GM23338 (cell line): ENCODE data around the gene CTNNA3. TPM values are rescaled to one million over a fixed set of nuclear protein-coding genes. Genes with fewer than 3 reads are reported as not detected.

Experiments used
- ATAC-seq: fragments of 200-7000 bp; cut with Tn5 transposase; 3 replicates; pipeline ENCODE4 v1.9.1; 2020
- DNase-seq: peaks from one replicate; pipeline ENCODE4 v3.0.0-alpha.2; 2015; ENCODE audit warnings: low spot score
- H2AFZ ChIP-seq: fragments of 200-600 bp; sonication (generic); 2 replicates; pipeline ENCODE4 v1.8.0; 2016; ENCODE audit warnings: antibody characterized with exemption, mild to moderate bottlenecking, moderate library complexity
- H3F3A ChIP-seq: fragments of 200-600 bp; sonication (generic); replicated peaks from 2 replicates; pipeline ENCODE4 v1.8.0; 2017; ENCODE audit warnings: antibody characterized with exemption, mixed run types, low read depth
- H3K27ac ChIP-seq: fragments of 200-600 bp; sonication (generic); 2 replicates; pipeline ENCODE4 v1.6.1; 2016; ENCODE audit warnings: low read depth
- H3K27me3 ChIP-seq: fragments of 200-600 bp; sonication (generic); 2 replicates; pipeline ENCODE4 v1.8.0; 2016; ENCODE audit warnings: mild to moderate bottlenecking, mixed run types, moderate library complexity; ENCODE audit not compliant: insufficient read depth
- H3K36me3 ChIP-seq: fragments of 200-600 bp; sonication (generic); 2 replicates; pipeline ENCODE4 v1.8.0; 2016; ENCODE audit warnings: mild to moderate bottlenecking; ENCODE audit not compliant: insufficient read depth
- H3K4me1 ChIP-seq: fragments of 200-600 bp; sonication (generic); 2 replicates; pipeline ENCODE4 v1.8.0; 2016; ENCODE audit warnings: mild to moderate bottlenecking, moderate library complexity; ENCODE audit not compliant: insufficient read depth
- H3K4me2 ChIP-seq: fragments of 200-600 bp; sonication (generic); 2 replicates; pipeline ENCODE4 v1.7.1; 2017; ENCODE audit warnings: mixed run types
- H3K4me3 ChIP-seq: fragments of 200-600 bp; sonication (generic); 2 replicates; pipeline ENCODE4 v1.6.1; 2016; ENCODE audit warnings: mixed run types
- H3K79me2 ChIP-seq: fragments of 200-600 bp; sonication (generic); replicated peaks from 2 replicates; pipeline ENCODE4 v1.8.0; 2017; ENCODE audit warnings: mild to moderate bottlenecking; ENCODE audit not compliant: insufficient read depth
- H3K9me2 ChIP-seq: fragments of 200-600 bp; sonication (generic); 2 replicates; pipeline ENCODE4 v1.8.0; 2017; ENCODE audit not compliant: insufficient read depth
- H4K20me1 ChIP-seq: fragments of 200-600 bp; sonication (generic); replicated peaks from 2 replicates; pipeline ENCODE4 v1.8.0; 2017; ENCODE audit warnings: mild to moderate bottlenecking; ENCODE audit not compliant: insufficient read depth
- H3K27ac Mint-ChIP-seq: 2 replicates; pipeline ENCODE4 v1.8.0; 2020; ENCODE audit warnings: inconsistent platforms, mild to moderate bottlenecking, moderate library complexity, mixed read lengths
- H3K27me3 Mint-ChIP-seq: 3 replicates; pipeline ENCODE4 v1.8.0; 2022; ENCODE audit warnings: low read depth, mild to moderate bottlenecking, moderate library complexity, mixed read lengths, inconsistent platforms; ENCODE audit not compliant: insufficient read depth, poor library complexity
- H3K36me3 Mint-ChIP-seq: 3 replicates; pipeline ENCODE4 v1.8.0; 2021; ENCODE audit warnings: low read depth, mild to moderate bottlenecking, inconsistent platforms, moderate library complexity, mixed read lengths
- H3K4me1 Mint-ChIP-seq: 3 replicates; pipeline ENCODE4 v1.8.0; 2020; ENCODE audit warnings: mild to moderate bottlenecking, inconsistent platforms, mixed read lengths
- H3K4me3 Mint-ChIP-seq: 3 replicates; pipeline ENCODE4 v1.8.0; 2021; ENCODE audit warnings: moderate library complexity, mild to moderate bottlenecking, inconsistent platforms, mixed read lengths
- H3K9me3 Mint-ChIP-seq: 3 replicates; pipeline ENCODE4 v1.8.0; 2020; ENCODE audit warnings: moderate library complexity, mild to moderate bottlenecking, inconsistent platforms, mixed read lengths
- CREB1 ChIP-seq: fragments of 250-450 bp; sonication (Bioruptor Pico); IDR thresholded peaks from 2 replicates; pipeline ENCODE4 v1.5.0; 2020; ENCODE audit warnings: low read depth, mild to moderate bottlenecking, moderate library complexity
- ETS1 ChIP-seq: IDR thresholded peaks from 2 replicates; pipeline ENCODE4 v1.6.1; 2016; ENCODE audit warnings: antibody characterized with exemption
- JUNB ChIP-seq: IDR thresholded peaks from one replicate; pipeline ENCODE4 v1.6.1; 2016; ENCODE audit warnings: antibody characterized with exemption; ENCODE audit not compliant: unreplicated experiment
- NANOG ChIP-seq: IDR thresholded peaks from 2 replicates; pipeline ENCODE4 v1.6.1; 2016; ENCODE audit warnings: antibody characterized with exemption, borderline replicate concordance
- ZNF462 ChIP-seq: fragments of 250-450 bp; sonication (Bioruptor Pico); IDR thresholded peaks from 2 replicates; pipeline ENCODE4 v1.5.0; 2020; ENCODE audit warnings: mild to moderate bottlenecking, moderate library complexity
- polyA plus RNA-seq: library from polyadenylated mRNA; unstranded; fragments of >200 nt; fragmentation: Nextera tagmentation; extraction: Ambion mirVana; gene quantifications from 2 replicates; pipeline ENCODE4 v1.2.1, GENCODE V29; 2016
- total RNA-seq: library from RNA; depleted of rRNA; stranded (reverse); fragments of >200 nt; shearing (Covaris generic); gene quantifications from 2 replicates; pipeline ENCODE4 v1.2.3, GENCODE V29; 2014

Gene CTNNA3
- total and polyA plus RNA-seq, 2 experiments from 2014 or later, result 0.71 to 3.3 TPM

- no peak for TF ChIP-seq ZNF462
Observed at GRCh38 chr10:66292456-66292855, 1403.5 kb downstream of the CTNNA3 start (continued).

GRCh38 chr10:66291133-66291532, 1404.9 kb downstream of the CTNNA3 start:
- no peaks in the 10 kb centered on the region for H3K27me3 Mint-ChIP-seq

More at GRCh38 chr10:66291133-66291532, 1404.9 kb downstream of the CTNNA3 start:
- no peaks in the 10 kb centered on the region for H4K20me1 ChIP-seq
- H3K4me3 ChIP-seq, result no peak overlapping the region
- H3K4me1 ChIP-seq, result no peaks in the 10 kb centered on the region
- no peaks in the 10 kb centered on the region for H3K79me2 ChIP-seq
- no peaks in the 10 kb centered on the region for H3K27me3 ChIP-seq
- H2AFZ ChIP-seq, result no peak overlapping the region
- no peak for TF ChIP-seq CREB1 (CRISPR knock-in tag)
- TF ChIP-seq ETS1, result no peak
- no peak for TF ChIP-seq NANOG
- no peak for TF ChIP-seq JUNB
- H3K36me3 Mint-ChIP-seq, result no peaks in the 10 kb centered on the region
- H3K9me2 ChIP-seq, result no peaks in the 10 kb centered on the region
- no peaks in the 10 kb centered on the region for H3F3A ChIP-seq
- H3K27ac Mint-ChIP-seq, result no peak overlapping the region
- no peaks in the 10 kb centered on the region for H3K36me3 ChIP-seq
- DNase-seq, result no peak
- no peak overlapping the region for H3K4me3 Mint-ChIP-seq
- H3K27ac ChIP-seq, result no peak overlapping the region
- H3K4me2 ChIP-seq, result no peak overlapping the region
- no peak for ATAC-seq
- no peaks in the 10 kb centered on the region for H3K4me1 Mint-ChIP-seq
- H3K9me3 Mint-ChIP-seq, result no peaks in the 10 kb centered on the region
